ENCODE data around the gene ZNF335. TPM values are rescaled to one million over a fixed set of nuclear protein-coding genes. Genes with fewer than 3 reads are reported as not detected.

ZNF335 gene
- total and polyA plus RNA-seq, 2 of the 8 experiments (the other 6 are each of a cell fraction or from before 2014, with no cell fraction given) = 12.4 to 14.6 TPM

GRCh38 chr20:45944151-45944964 is 27.6 kb downstream of the ZNF335 start:
- H4K20me1 ChIP-seq (replicated peaks in 1 of 2; ENCODE audit: control insufficient read depth in 1 of 2, insufficient read depth in 2 of 2, low read length in 2 of 2) = peaks cover 2 to 10% of the 10 kb centered on the region in 2 experiments
- TF ChIP-seq ATF2 (IDR thresholded peaks at IDR 0.05; ENCODE audit: low read length) (no peak), POLR2AphosphoS5 (IDR thresholded peaks at IDR 0.05; ENCODE audit: low read depth, low read length) (0 out of 2 replicates have a peak, but pooled peaks have one; percentile 18)
- H3K4me1 ChIP-seq (replicated peaks in 1 of 4; ENCODE audit: control insufficient read depth in 3 of 4, insufficient read depth in 4 of 4, low read length in 3 of 4) = no peaks in the 10 kb centered on the region
- no peak overlapping the region for H3K4me3 ChIP-seq (ENCODE audit: extremely low read depth in 1 of 4, insufficient read depth in 2 of 4, low read depth in 3 of 4, low read length in 4 of 4)
- no peak overlapping the region for H4K91ac ChIP-seq (replicated peaks; ENCODE audit: insufficient read length, low read length)
- peaks cover 3% of the 10 kb centered on the region; the same call in 1 of the 2 replicates for H3K79me1 ChIP-seq (ENCODE audit: low read depth, low read length)
- no peak overlapping the region for H3K14ac ChIP-seq (ENCODE audit: insufficient read length)
- H3K18ac ChIP-seq (ENCODE audit: extremely low read depth, low read length) = no peak overlapping the region
- no peaks in the 10 kb centered on the region for H3K79me2 ChIP-seq (ENCODE audit: control insufficient read depth in 1 of 2, insufficient read depth in 2 of 2, low read length in 2 of 2)
- no peak overlapping the region for H3K4me2 ChIP-seq (ENCODE audit: insufficient read depth in 1 of 2, low read depth in 2 of 2, low read length in 2 of 2)
- H2AK5ac ChIP-seq (ENCODE audit: low read depth, low read length) = no peak overlapping the region
- POLR2A ChIA-PET (ENCODE audit: partially characterized antibody) = interaction anchor here (0.8 to 18.4 kb wide), 10 partner anchors 5 to 131 kb away, joined by 3 to 283 read pairs (median 6); partner anchors contain the start of genes CTSA, NEURL2, PCIF1 and PLTP
- peak overlapping the region; percentile 16; the same call in 1 of the 2 replicates for H4K8ac ChIP-seq (ENCODE audit: extremely low read depth, insufficient read depth, low read length)
- no peak overlapping the region for H2AFZ ChIP-seq (ENCODE audit: low read length)
- H2BK15ac ChIP-seq (ENCODE audit: low read length) = no peak overlapping the region
- H2BK20ac ChIP-seq (ENCODE audit: low read length) = no peak overlapping the region
- no peak overlapping the region for H2BK120ac ChIP-seq (replicated peaks; ENCODE audit: low read depth, low read length)
- WGBS, 2 experiments (ENCODE audit: extremely low coverage in 1 of 2, insufficient coverage in 1 of 2, insufficient read length in 1 of 2, insufficient replicate concordance in 2 of 2, low coverage in 1 of 2, low lambda C conversion rate in 2 of 2, missing lambda C conversion rate in 1 of 2) = 93% methylated on average over 15 of the region's 15 CpGs; no CpG with 5 or more reads in 1 of the 2 experiments
- no peaks in the 10 kb centered on the region for H3K9me3 ChIP-seq (ENCODE audit: insufficient read depth in 2 of 2, low read depth in 1 of 2, low read length in 1 of 2)
- no peak overlapping the region for H3K4ac ChIP-seq (replicated peaks; ENCODE audit: insufficient read length, low read depth, low read length)
- H3K23me2 ChIP-seq (ENCODE audit: low read depth, low read length) = no peaks in the 10 kb centered on the region
- H3K27ac ChIP-seq (ENCODE audit: low read depth, low read length) = no peak overlapping the region
- no peak overlapping the region for H3K23ac ChIP-seq (ENCODE audit: insufficient read length)
- DNase-seq (ENCODE audit: low read depth in 1 of 2, low spot score in 2 of 2) = no peak
- no peak overlapping the region; the same call in 1 of the 2 replicates for H2BK5ac ChIP-seq (ENCODE audit: low read depth, low read length)
- H2BK12ac ChIP-seq (ENCODE audit: low read depth, low read length) = no peak overlapping the region
- no peak for FAIRE-seq
- no peak overlapping the region for H3K56ac ChIP-seq (replicated peaks; ENCODE audit: insufficient read length, low read depth, low read length)
- CTCF ChIA-PET (ENCODE audit: partially characterized antibody) = interaction anchor here (0.6 to 8.7 kb wide), 7 partner anchors 9 to 153 kb away, joined by 3 to 82 read pairs (median 4); no protein-coding TSS in a partner anchor
- H3K36me3 ChIP-seq (ENCODE audit: control insufficient read depth in 2 of 4, insufficient read depth in 4 of 4, low read length in 3 of 4) = peaks cover 33 to 73% (median 70%) of the 10 kb centered on the region in 4 experiments
- no peaks in the 10 kb centered on the region; a peak in 1 of 7 replicates for H3K27me3 ChIP-seq (replicated peaks in 1 of 4; ENCODE audit: control insufficient read depth in 3 of 4, extremely low read depth in 1 of 4, insufficient read depth in 3 of 4, low read length in 3 of 4)
- no peak overlapping the region for H3K9ac ChIP-seq (replicated peaks in 1 of 4; ENCODE audit: extremely low read depth in 1 of 4, low read depth in 3 of 4, low read length in 3 of 4)
- H4K5ac ChIP-seq (ENCODE audit: insufficient read length, low read depth, low read length) = no peak overlapping the region

Measured in H1 (cell line).